Aorta (tissue), 5 donors: ENCODE measurements around the gene KIAA1755. TPM values are rescaled to one million over a fixed set of nuclear protein-coding genes. Genes with fewer than 3 reads are reported as not detected.
A peak's percentile ranks its signal among the peaks of the same experiment; 100 is the strongest.

Experiments
- ATAC-seq: fragments of 200-7000 bp; cut with Tn5 transposase; one replicate; pipeline ENCODE4 v1.9.1; 2022; ENCODE audit warnings: moderate library complexity; ENCODE audit not compliant: low FRiP score
- DNase-seq, 2 donors: peaks; one replicate each; pipeline ENCODE4 v3.0.0-alpha.2; 2020
- H3K27ac ChIP-seq, 2 donors: one replicate each; pipeline ENCODE4 v1.5.1; 2013; ENCODE audit warnings: low read length in 2 of 2, mild to moderate bottlenecking in 2 of 2, moderate library complexity in 2 of 2, control low read depth in 1 of 2, inconsistent platforms in 1 of 2, low read depth in 1 of 2
- H3K27me3 ChIP-seq, 2 donors: one replicate each; pipeline ENCODE4 v1.6.1; 2013; ENCODE audit warnings: control low read depth in 1 of 2, low read length in 1 of 2, mild to moderate bottlenecking in 1 of 2, moderate library complexity in 1 of 2; ENCODE audit not compliant: insufficient read depth in 2 of 2, control insufficient read depth in 1 of 2
- H3K36me3 ChIP-seq, 2 donors: one replicate each; pipeline ENCODE4 v1.6.1; 2013; ENCODE audit warnings: control low read depth in 1 of 2, low read length in 1 of 2, mild to moderate bottlenecking in 1 of 2; ENCODE audit not compliant: insufficient read depth in 2 of 2, control insufficient read depth in 1 of 2
- H3K4me1 ChIP-seq, 2 donors: one replicate each; pipeline ENCODE4 v1.6.1; 2013; ENCODE audit warnings: low read length in 2 of 2, control low read depth in 1 of 2, mild to moderate bottlenecking in 1 of 2, moderate library complexity in 1 of 2; ENCODE audit not compliant: insufficient read depth in 2 of 2, control insufficient read depth in 1 of 2
- H3K4me3 ChIP-seq, 2 donors: one replicate each; pipeline ENCODE4 v1.5.1; 2013; ENCODE audit warnings: low read length in 2 of 2, control low read depth in 1 of 2, mild to moderate bottlenecking in 1 of 2
- H3K9me3 ChIP-seq: one replicate; pipeline ENCODE4 v1.6.1; 2013; ENCODE audit warnings: mild to moderate bottlenecking, low read length; ENCODE audit not compliant: control insufficient read depth
- WGBS, 2 donors: extraction: QIAGEN DNeasy Blood & Tissue Kit; methylation state at CpG; one replicate each; pipeline ENCODE4 v1.1.7; 2013; 5-methylcytosine and 5-hydroxymethylcytosine counted together
- intact Hi-C, 2 donors: fragments of 100-400 bp; cut with DNase I; formaldehyde crosslinking; loops; one replicate each; pipeline versions ENCODE4 v1.14.2 to v1.15.0; 2022
- polyA plus RNA-seq, 2 donors: library from polyadenylated mRNA; stranded (reverse); fragments of 200-250 nt; gene quantifications; one replicate each; pipeline ENCODE4 v1.2.3, GENCODE V29; 2013
- total RNA-seq, 2 donors: library from RNA; stranded (reverse); fragmentation: NEBNext Ultra II Directional; extraction: Animal tissue kit (Norgen Biotek cat#: 25700); gene quantifications; one replicate each; pipeline ENCODE4 v1.2.1, GENCODE V29; 2021
- donor health status: healthy with polysubstance abuse.
- donor health status: Bipolar disorder and iron deficiency.
- donor health status: DM: no; HTN: no; CAD: no.
- donor health status: DM: no; HTN: no; CAD: no.
- donor health status: DM: yes; HTN: yes; CAD: no.

KIAA1755 gene
- total and polyA plus RNA-seq, 4 donors, result 2.0 to 46.4 (median 20.6) TPM

DNA sequence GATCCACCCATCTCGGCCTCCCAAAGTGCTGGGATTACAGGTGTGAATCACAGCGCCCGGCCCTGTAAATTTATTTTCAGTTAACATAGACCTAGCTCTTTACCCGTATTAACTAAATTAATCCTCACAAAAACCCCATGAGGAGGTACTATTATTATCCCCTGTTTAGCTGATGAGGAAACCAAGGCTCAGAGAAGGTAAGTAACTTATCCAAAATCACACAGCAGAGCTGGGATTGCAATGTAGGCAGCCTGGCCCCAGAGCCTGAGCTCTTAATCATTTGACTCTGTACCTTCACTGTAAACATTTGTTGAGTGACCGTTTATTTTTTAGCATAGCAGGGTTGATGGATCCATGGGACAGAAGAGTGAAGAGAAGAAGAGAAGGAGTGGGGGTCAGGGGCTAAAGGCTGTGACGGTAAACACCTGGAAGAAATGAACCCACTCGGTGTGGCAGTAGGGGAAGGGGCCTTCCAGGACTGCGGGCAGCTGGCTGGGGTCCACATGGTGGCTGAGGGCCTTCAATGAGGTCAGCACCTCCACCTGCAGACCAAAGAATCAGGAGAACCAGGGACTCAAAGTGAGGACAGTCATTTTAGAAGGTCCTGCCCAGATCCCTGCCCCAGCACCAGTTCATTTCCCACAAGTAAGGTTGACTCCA lies 35.2 kb downstream of the KIAA1755 start:
- H3K27ac ChIP-seq, result no peak overlapping the region
- H3K4me1 ChIP-seq, result no peaks in the 10 kb centered on the region
- H3K4me3 ChIP-seq, result no peak overlapping the region
- DNase-seq, result peak in 1 of 2 donors; percentile 43
- 87 to 93% methylated on average over 8 of the region's 8 CpGs for WGBS, 2 donors
- intact Hi-C loops, result loop anchor here in 1 of 2 donors (10.0 kb wide), 1 partner anchor 179 kb away; no protein-coding TSS in a partner anchor
- peaks cover 0 to 4% of the 10 kb centered on the region in 2 donors for H3K36me3 ChIP-seq
- H3K9me3 ChIP-seq, result no peaks in the 10 kb centered on the region
- no peaks in the 10 kb centered on the region for H3K27me3 ChIP-seq
- ATAC-seq, result no peak

DNA sequence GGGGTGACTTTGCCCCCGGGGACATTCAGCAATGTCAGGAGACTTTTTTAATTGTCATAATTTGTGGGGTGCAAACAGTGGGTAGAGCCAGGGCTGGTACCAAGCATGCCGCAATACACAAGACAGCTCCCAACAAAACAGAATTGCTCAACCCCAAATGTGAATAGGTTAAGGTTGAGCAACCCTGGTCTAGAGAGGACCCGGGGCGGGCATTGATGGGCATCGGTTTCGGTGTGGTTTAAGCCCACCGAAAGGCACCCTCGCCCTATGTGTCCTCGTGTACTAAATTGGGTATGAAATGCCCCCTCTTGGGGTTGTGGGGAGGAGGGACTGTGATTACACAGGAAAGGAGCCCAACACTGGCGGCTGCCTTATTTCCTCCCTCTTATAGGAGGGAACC lies 36.0 kb downstream of the KIAA1755 start:
- H3K4me1 ChIP-seq, result no peaks in the 10 kb centered on the region

DNA sequence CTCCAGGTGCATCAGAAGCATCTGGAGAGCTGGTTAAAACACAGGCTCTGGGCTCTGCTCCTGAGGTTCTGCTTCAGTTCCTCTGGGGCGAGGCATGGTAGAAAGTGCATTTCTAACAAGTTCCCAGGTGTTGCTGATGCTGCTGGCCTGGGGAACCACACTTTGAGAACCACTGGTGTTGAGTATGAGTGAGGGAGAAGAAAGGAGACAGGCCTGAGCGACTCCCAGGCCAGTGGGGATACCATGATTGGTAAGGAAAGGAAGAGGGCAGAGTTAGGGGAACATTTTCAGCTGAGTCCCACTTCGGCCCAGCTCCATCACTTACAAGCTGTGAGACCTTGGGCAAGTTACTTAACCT lies 36.8 kb downstream of the KIAA1755 start:
- H3K9me3 ChIP-seq, result no peaks in the 10 kb centered on the region
- no peak overlapping the region for H3K4me3 ChIP-seq
- H3K27me3 ChIP-seq, result no peaks in the 10 kb centered on the region
- peaks cover 0 to 4% of the 10 kb centered on the region in 2 donors for H3K36me3 ChIP-seq
- ATAC-seq (no peak), DNase-seq (peak in 1 of 2 donors; percentile 30)
- H3K4me1 ChIP-seq, result no peaks in the 10 kb centered on the region
- H3K27ac ChIP-seq, result no peak overlapping the region
- 88 to 94% methylated on average over 3 of the region's 3 CpGs for WGBS, 2 donors
- intact Hi-C loops, result loop anchor here in 1 of 2 donors (5.0 to 10.0 kb wide), 2 partner anchors 181 to 661 kb away; no protein-coding TSS in a partner anchor

More for the DNA sequence above, 36.0 kb downstream of the KIAA1755 start:
- no peak for ATAC-seq
- H3K27ac ChIP-seq, result no peak overlapping the region
- intact Hi-C loops, result loop anchor here in 1 of 2 donors (5.0 to 10.0 kb wide), 2 partner anchors 180 to 662 kb away; no protein-coding TSS in a partner anchor
- no peak overlapping the region for H3K4me3 ChIP-seq
- H3K27me3 ChIP-seq, result no peaks in the 10 kb centered on the region
- no peaks in the 10 kb centered on the region for H3K9me3 ChIP-seq
- WGBS, 2 donors, result 82 to 86% methylated on average over 10 of the region's 10 CpGs
- H3K36me3 ChIP-seq, result peaks cover 0 to 4% of the 10 kb centered on the region in 2 donors
- peak in 1 of 2 donors; percentile 33 for DNase-seq

DNA sequence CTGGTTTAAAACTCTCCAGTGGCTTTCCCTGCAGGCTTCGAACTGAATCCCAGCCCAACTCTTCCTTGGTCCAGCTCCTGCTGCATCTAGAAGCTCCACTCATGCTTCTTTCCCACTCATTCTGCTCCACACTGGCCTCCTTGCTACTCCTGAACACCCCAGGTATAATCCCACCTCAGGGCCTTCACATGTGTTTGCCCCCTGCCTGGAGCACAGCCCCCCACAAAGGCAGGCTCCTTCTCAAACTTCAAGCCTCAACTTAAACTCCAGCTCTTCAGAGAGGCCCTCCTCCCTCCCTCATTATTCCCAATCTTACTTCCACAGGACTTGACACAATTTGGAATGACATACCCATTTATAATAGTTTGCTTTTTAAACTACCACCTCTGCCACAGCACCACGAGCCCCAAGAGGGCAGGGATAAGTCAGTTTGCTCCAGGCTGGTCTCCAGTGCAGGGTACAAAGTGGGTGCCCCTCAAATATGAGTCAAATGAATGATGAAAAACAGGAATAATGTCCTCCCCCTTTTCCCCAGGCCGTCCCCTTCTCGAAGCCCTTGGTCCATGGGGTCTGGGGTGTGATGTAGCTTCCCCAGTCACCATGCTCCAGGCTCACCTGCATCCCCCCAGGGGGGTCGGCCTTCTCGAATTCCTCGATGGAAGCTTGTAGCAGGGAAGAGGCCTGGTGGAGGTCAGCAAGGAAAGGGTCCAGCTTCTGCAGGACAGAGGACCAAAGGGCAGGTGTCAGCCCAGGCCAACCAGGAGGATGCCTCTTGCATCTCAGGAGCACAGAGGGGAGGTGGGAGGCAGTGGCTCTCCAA lies 37.4 kb downstream of the KIAA1755 start:
- ATAC-seq, result no peak

DNA sequence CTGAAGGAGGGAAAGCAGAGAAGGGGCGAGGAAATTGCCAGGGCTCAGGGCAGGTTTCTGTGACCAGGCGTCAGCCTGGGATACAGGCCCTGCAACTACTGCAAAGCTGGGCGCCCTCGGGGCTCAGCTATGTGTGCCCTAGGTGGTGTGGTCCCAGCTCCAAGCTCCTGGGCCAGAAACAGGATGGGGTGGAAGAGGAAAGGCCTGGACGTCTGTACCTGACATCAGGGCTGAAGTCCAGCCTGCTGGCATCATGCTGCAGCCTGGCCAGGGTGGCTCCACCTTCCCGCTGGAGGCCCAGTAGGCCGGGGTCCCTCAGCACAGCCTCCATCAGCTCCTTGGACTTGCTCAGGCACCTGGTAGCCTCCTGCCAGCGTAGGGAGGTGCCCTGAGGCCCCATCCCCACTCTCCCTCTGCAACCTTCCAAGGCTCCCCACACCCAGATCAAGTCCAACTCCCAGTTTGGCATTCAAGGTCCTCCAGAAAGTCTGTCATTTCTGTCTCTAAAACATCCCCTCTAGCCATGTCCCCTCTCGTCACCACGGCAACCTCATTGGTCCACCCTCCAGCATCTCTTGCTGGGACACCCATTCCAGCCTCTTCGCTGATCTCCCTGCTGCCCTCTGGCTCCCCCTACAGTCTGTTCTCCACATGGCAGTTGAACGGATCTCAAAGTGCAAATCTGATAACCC lies 38.2 kb downstream of the KIAA1755 start:
- H3K27me3 ChIP-seq, result no peaks in the 10 kb centered on the region
- no peaks in the 10 kb centered on the region for H3K9me3 ChIP-seq
- 54 to 58% methylated on average over 12 of the region's 12 CpGs for WGBS, 2 donors
- no peak for ATAC-seq
- H3K4me1 ChIP-seq, result no peaks in the 10 kb centered on the region
- H3K4me3 ChIP-seq, result no peak overlapping the region
- peaks cover 0 to 4% of the 10 kb centered on the region in 2 donors for H3K36me3 ChIP-seq
- intact Hi-C loops, result loop anchor here in 1 of 2 donors (5.0 to 10.0 kb wide), 2 partner anchors 182 to 660 kb away; no protein-coding TSS in a partner anchor
- H3K27ac ChIP-seq, result no peak overlapping the region
- DNase-seq, result peak; percentile 73 to 88

More for the DNA sequence above, 37.4 kb downstream of the KIAA1755 start:
- Histone ChIP-seq H3K9me3 (no peaks in the 10 kb centered on the region), H3K4me3 (no peak overlapping the region), H3K36me3 (peaks cover 0 to 4% of the 10 kb centered on the region in 2 donors), H3K27ac (no peak overlapping the region), H3K27me3 (no peaks in the 10 kb centered on the region), H3K4me1 (no peaks in the 10 kb centered on the region)
- DNase-seq, result peak in 1 of 2 donors; percentile 41
- WGBS, 2 donors, result 69 to 71% methylated on average over 7 of the region's 7 CpGs
- intact Hi-C loops, result loop anchor here in 1 of 2 donors (5.0 to 10.0 kb wide), 2 partner anchors 182 to 661 kb away; no protein-coding TSS in a partner anchor

DNA sequence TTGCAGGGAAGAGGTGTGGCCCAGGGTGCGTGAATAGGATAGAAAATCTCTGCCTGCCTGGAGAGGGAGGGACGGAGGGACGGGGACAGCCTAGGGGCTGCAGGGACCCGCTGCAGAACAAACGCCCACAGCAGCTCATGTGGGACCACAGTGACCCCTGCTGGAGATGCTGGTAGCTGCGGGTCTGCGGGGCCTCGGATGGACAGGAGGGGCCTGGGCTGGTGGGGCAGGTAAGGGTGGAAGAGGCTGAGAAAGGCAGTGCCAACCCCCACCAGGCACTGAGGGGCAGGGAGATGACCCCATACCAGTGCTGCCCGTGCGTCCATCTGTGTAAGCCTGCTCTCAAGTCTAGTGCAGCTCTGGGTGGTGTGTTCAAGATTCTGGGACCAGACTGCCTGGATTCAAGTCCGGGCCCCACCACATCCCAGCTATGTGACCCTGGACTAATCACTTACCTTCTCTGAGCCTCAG lies 39.4 kb downstream of the KIAA1755 start:
- 18 to 25% methylated on average over 11 of the region's 11 CpGs for WGBS, 2 donors
- intact Hi-C loops, result loop anchor here (1.0 to 10.0 kb wide), 4 partner anchors 162 to 659 kb away; no protein-coding TSS in a partner anchor
- Histone ChIP-seq H3K36me3 (peaks cover 0 to 4% of the 10 kb centered on the region in 2 donors), H3K4me3 (no peak overlapping the region), H3K9me3 (no peaks in the 10 kb centered on the region), H3K27ac (no peak overlapping the region), H3K27me3 (no peaks in the 10 kb centered on the region), H3K4me1 (no peaks in the 10 kb centered on the region)
- peak; percentile 83 for ATAC-seq
- DNase-seq, result peak; percentile 76 to 93

DNA sequence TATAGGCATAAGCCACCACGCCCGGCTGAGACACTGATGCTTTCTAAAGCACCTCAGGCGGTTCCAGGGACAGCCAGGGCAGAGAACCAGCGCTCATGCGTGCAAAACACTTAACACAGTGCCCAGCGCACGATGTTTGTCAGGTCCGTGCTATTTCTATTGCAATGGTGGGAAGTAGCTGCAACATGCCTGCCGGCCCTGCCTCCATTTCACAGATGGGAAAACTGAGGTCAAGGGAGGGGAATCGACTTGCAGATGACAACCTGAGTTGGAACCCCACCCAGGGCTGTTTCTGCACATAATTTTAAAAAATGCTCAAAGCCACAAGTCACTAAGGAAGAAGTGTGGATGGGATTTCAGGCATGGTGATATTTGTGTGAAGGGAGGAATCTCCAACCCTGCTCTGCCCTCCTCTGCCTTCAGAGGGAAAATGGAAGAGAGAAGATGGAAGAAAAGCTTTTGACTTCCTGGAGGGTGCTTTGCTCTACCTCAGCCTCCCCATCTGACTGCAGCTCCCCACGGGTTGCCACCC lies 39.9 kb downstream of the KIAA1755 start:
- Histone ChIP-seq H3K27ac (no peak overlapping the region), H3K4me1 (no peaks in the 10 kb centered on the region), H3K27me3 (no peaks in the 10 kb centered on the region), H3K9me3 (no peaks in the 10 kb centered on the region), H3K4me3 (no peak overlapping the region), H3K36me3 (no peaks in the 10 kb centered on the region)
- intact Hi-C loops, result loop anchor here (1.0 to 10.0 kb wide), 4 partner anchors 162 to 658 kb away; no protein-coding TSS in a partner anchor
- no peak for ATAC-seq
- peak in 1 of 2 donors; percentile 45 for DNase-seq
- 72 to 83% methylated on average over 11 of the region's 11 CpGs for WGBS, 2 donors
